CD4-positive, alpha-beta memory T cell (primary cell): ENCODE results near the gene HBZ. TPM values are rescaled to one million over a fixed set of nuclear protein-coding genes. Genes with fewer than 3 reads are reported as not detected.

ENCODE experiments used
- CTCF ChIA-PET: fragments of 350-600 bp; sonication (Branson Sonifier 250); formaldehyde crosslinking; loops from one replicate; lab custom pipeline; 2021; ENCODE audit warnings: inconsistent platforms; ENCODE audit not compliant: partially characterized antibody; lab: Charles Lee
- POLR2A ChIA-PET: fragments of 350-600 bp; sonication (Branson Sonifier 250); formaldehyde crosslinking; loops from one replicate; lab custom pipeline; 2021; ENCODE audit not compliant: partially characterized antibody; lab: Charles Lee
- DNase-seq, 5 donors: peaks; one replicate each; pipeline versions ENCODE4 v3.0.0 to v3.0.0-alpha.2; 2020 to 2022; ENCODE audit warnings: mixed read lengths in 1 of 5
- H3K27ac ChIP-seq: one replicate; pipeline ENCODE4 v1.7.0; 2013; ENCODE audit warnings: low read depth, low read length
- H3K27me3 ChIP-seq: 2 replicates; pipeline ENCODE4 v1.7.0; 2013; ENCODE audit warnings: mild to moderate bottlenecking, low read length, moderate library complexity; ENCODE audit not compliant: insufficient read depth
- H3K36me3 ChIP-seq: 2 replicates; pipeline ENCODE4 v1.7.0; 2013; ENCODE audit warnings: mild to moderate bottlenecking, low read length, moderate library complexity; ENCODE audit not compliant: insufficient read depth
- H3K4me1 ChIP-seq: 2 replicates; pipeline ENCODE4 v1.7.0; 2013; ENCODE audit warnings: mild to moderate bottlenecking, low read length, moderate library complexity; ENCODE audit not compliant: insufficient read depth
- H3K4me3 ChIP-seq, 2 donors: one replicate each; pipeline ENCODE4 v1.7.0; 2013; ENCODE audit warnings: low read length in 2 of 2, mild to moderate bottlenecking in 1 of 2
- H3K9me3 ChIP-seq, 2 donors: one replicate each; pipeline ENCODE4 v1.7.0; 2013; ENCODE audit warnings: low read length in 2 of 2, control low read depth in 1 of 2; ENCODE audit not compliant: control insufficient read depth in 1 of 2
- H3K27ac Mint-ChIP-seq, 7 donors: one replicate each; pipeline ENCODE4 v1.8.0; 2020 to 2021; ENCODE audit warnings: mixed read lengths in 7 of 7, mild to moderate bottlenecking in 6 of 7, inconsistent platforms in 3 of 7, moderate library complexity in 3 of 7
- H3K27me3 Mint-ChIP-seq, 2 donors: one replicate each; pipeline ENCODE4 v1.8.0; 2020 to 2021; ENCODE audit warnings: mixed read lengths in 2 of 2
- H3K36me3 Mint-ChIP-seq, 2 donors: one replicate each; pipeline ENCODE4 v1.8.0; 2020 to 2021; ENCODE audit warnings: mixed read lengths in 2 of 2, inconsistent platforms in 1 of 2, mild to moderate bottlenecking in 1 of 2
- H3K4me1 Mint-ChIP-seq, 4 donors: one replicate each; pipeline ENCODE4 v1.8.0; 2020 to 2021; ENCODE audit warnings: mixed read lengths in 4 of 4, mild to moderate bottlenecking in 1 of 4
- H3K4me3 Mint-ChIP-seq, 8 donors: one replicate each; pipeline ENCODE4 v1.8.0; 2020 to 2021; ENCODE audit warnings: mixed read lengths in 8 of 8, mild to moderate bottlenecking in 7 of 8, moderate library complexity in 6 of 8, inconsistent platforms in 3 of 8
- H3K9me3 Mint-ChIP-seq, 8 donors: one replicate each; pipeline ENCODE4 v1.8.0; 2020 to 2021; ENCODE audit warnings: mixed read lengths in 8 of 8, mild to moderate bottlenecking in 5 of 8, inconsistent platforms in 3 of 8, moderate library complexity in 1 of 8
- intact Hi-C: fragments of 100-400 bp; cut with micrococcal nuclease; formaldehyde crosslinking; loops from one replicate; pipeline ENCODE4 v1.15.1; 2023
- polyA plus RNA-seq, 2 donors: library from polyadenylated mRNA; unstranded; fragments of 300-500 nt; fragmentation: Illumina TruSeq; gene quantifications; one replicate each; pipeline ENCODE4 v1.2.3, GENCODE V29; 2021
- total RNA-seq, 2 experiments: library from RNA; stranded (reverse); gene quantifications; one replicate each; pipeline ENCODE4 v1.2.3, GENCODE V29; 2021

HBZ gene
- total and polyA plus RNA-seq, 4 experiments from 2014 or later, result not detected

- H3K27me3 Mint-ChIP-seq, result no peaks in the 10 kb centered on the region
- POLR2A ChIA-PET, result no interaction called here
- no peak overlapping the region for H3K4me3 Mint-ChIP-seq
- peaks cover 23 to 40% of the 10 kb centered on the region in 2 donors for H3K36me3 Mint-ChIP-seq
- Histone ChIP-seq H3K9me3 (no peaks in the 10 kb centered on the region), H3K36me3 (peaks cover 26% of the 10 kb centered on the region), H3K27me3 (no peaks in the 10 kb centered on the region), H3K4me3 (no peak overlapping the region), H3K27ac (no peak overlapping the region), H3K4me1 (no peaks in the 10 kb centered on the region)
- H3K9me3 Mint-ChIP-seq, result no peaks in the 10 kb centered on the region
- CTCF ChIA-PET, result interaction anchor here (1.4 kb wide), 1 partner anchor 49 kb away, joined by 6 read pairs; no protein-coding TSS in a partner anchor
- intact Hi-C loops, result no loop called here
- peaks cover 0 to 5% (median 1%) of the 10 kb centered on the region in 4 donors for H3K4me1 Mint-ChIP-seq
- H3K27ac Mint-ChIP-seq, result peak overlapping the region in 1 of 7 donors; percentile 25
- no peak for DNase-seq
These were observed 38.1 kb upstream of the HBZ start for GRCh38 chr16:114327-114726.

GRCh38 chr16:116015-116414, 36.4 kb upstream of the HBZ start:
- no peaks in the 10 kb centered on the region for H3K9me3 ChIP-seq
- Mint-ChIP-seq H3K36me3 (peaks cover 23 to 38% of the 10 kb centered on the region in 2 donors), H3K9me3 (no peaks in the 10 kb centered on the region), H3K4me3 (no peak overlapping the region), H3K27me3 (no peaks in the 10 kb centered on the region), H3K4me1 (peaks cover 0 to 5% (median 1%) of the 10 kb centered on the region in 4 donors), H3K27ac (no peak overlapping the region)
- CTCF ChIA-PET, result interaction anchor here (2.9 to 4.3 kb wide), 3 partner anchors 10 to 246 kb away, joined by 23 to 37 read pairs (median 23); partner anchors contain the start of gene HBQ1
- intact Hi-C loops, result no loop called here
- no peak overlapping the region for H3K4me3 ChIP-seq
- peaks cover 20% of the 10 kb centered on the region for H3K36me3 ChIP-seq
- no peaks in the 10 kb centered on the region for H3K27me3 ChIP-seq
- H3K27ac ChIP-seq, result no peak overlapping the region
- POLR2A ChIA-PET, result no interaction called here
- DNase-seq, result no peak
- no peaks in the 10 kb centered on the region for H3K4me1 ChIP-seq

GRCh38 chr16:117379-118365, 34.8 kb upstream of the HBZ start:
- no peak overlapping the region for H3K4me3 ChIP-seq
- H3K27ac Mint-ChIP-seq, result no peak overlapping the region
- CTCF ChIA-PET, result interaction anchor here (0.6 to 4.3 kb wide), 15 partner anchors 9 to 253 kb away, joined by 3 to 37 read pairs (median 4); partner anchors contain the start of genes HBQ1 and MRPL28
- peak; percentile 54 to 67 (median 60) for DNase-seq
- intact Hi-C loops, result no loop called here
- no peaks in the 10 kb centered on the region for H3K9me3 ChIP-seq
- H3K27me3 ChIP-seq, result no peaks in the 10 kb centered on the region
- no peak overlapping the region for H3K4me3 Mint-ChIP-seq
- H3K36me3 Mint-ChIP-seq, result peaks cover 19 to 28% of the 10 kb centered on the region in 2 donors
- no peaks in the 10 kb centered on the region for H3K9me3 Mint-ChIP-seq
- H3K27me3 Mint-ChIP-seq, result no peaks in the 10 kb centered on the region
- H3K27ac ChIP-seq, result no peak overlapping the region
- peaks cover 0 to 5% (median 1%) of the 10 kb centered on the region in 4 donors for H3K4me1 Mint-ChIP-seq
- POLR2A ChIA-PET, result no interaction called here
- no peaks in the 10 kb centered on the region for H3K4me1 ChIP-seq
- H3K36me3 ChIP-seq, result peaks cover 12% of the 10 kb centered on the region

GRCh38 chr16:118857-119256, 33.6 kb upstream of the HBZ start:
- Histone ChIP-seq H3K27ac (no peak overlapping the region), H3K36me3 (peaks cover 12% of the 10 kb centered on the region), H3K4me3 (no peak overlapping the region), H3K4me1 (no peaks in the 10 kb centered on the region), H3K27me3 (no peaks in the 10 kb centered on the region), H3K9me3 (no peaks in the 10 kb centered on the region)
- no peaks in the 10 kb centered on the region for H3K27me3 Mint-ChIP-seq
- intact Hi-C loops, result no loop called here
- H3K36me3 Mint-ChIP-seq, result peaks cover 17 to 26% of the 10 kb centered on the region in 2 donors
- peaks cover 0 to 5% (median 2%) of the 10 kb centered on the region in 4 donors for H3K4me1 Mint-ChIP-seq
- no peak overlapping the region for H3K4me3 Mint-ChIP-seq
- H3K27ac Mint-ChIP-seq, result peak overlapping the region in 1 of 7 donors; percentile 17
- DNase-seq, result no peak
- ChIA-PET POLR2A (no interaction called here), CTCF (interaction anchor here (0.9 to 4.3 kb wide), 6 partner anchors 10 to 243 kb away, joined by 3 to 37 read pairs (median 14); partner anchors contain the start of gene HBQ1)
- H3K9me3 Mint-ChIP-seq, result no peaks in the 10 kb centered on the region

GRCh38 chr16:119295-119694, 33.1 kb upstream of the HBZ start:
- H3K9me3 ChIP-seq, result no peaks in the 10 kb centered on the region
- no peak overlapping the region for H3K4me3 Mint-ChIP-seq
- intact Hi-C loops, result no loop called here
- H3K4me1 ChIP-seq, result no peaks in the 10 kb centered on the region
- no peaks in the 10 kb centered on the region for H3K27me3 ChIP-seq
- peaks cover 13 to 22% of the 10 kb centered on the region in 2 donors for H3K36me3 Mint-ChIP-seq
- H3K4me1 Mint-ChIP-seq, result peaks cover 0 to 5% (median 3%) of the 10 kb centered on the region in 4 donors
- POLR2A ChIA-PET, result no interaction called here
- CTCF ChIA-PET, result interaction anchor here (1.2 to 4.3 kb wide), 2 partner anchors 13 to 62 kb away, joined by 6 to 37 read pairs; no protein-coding TSS in a partner anchor
- no peak overlapping the region for H3K27ac Mint-ChIP-seq
- peaks cover 10% of the 10 kb centered on the region for H3K36me3 ChIP-seq
- no peak for DNase-seq
- no peak overlapping the region for H3K27ac ChIP-seq
- H3K4me3 ChIP-seq, result no peak overlapping the region
- H3K9me3 Mint-ChIP-seq, result no peaks in the 10 kb centered on the region
- no peaks in the 10 kb centered on the region for H3K27me3 Mint-ChIP-seq

GRCh38 chr16:119835-120491, 32.5 kb upstream of the HBZ start:
- ChIA-PET CTCF (interaction anchor here (1.2 to 4.3 kb wide), 2 partner anchors 14 to 62 kb away, joined by 6 to 37 read pairs; no protein-coding TSS in a partner anchor), POLR2A (no interaction called here)
- H3K27ac Mint-ChIP-seq, result peak overlapping the region in 2 of 7 donors; percentile 29 to 60
- no peaks in the 10 kb centered on the region for H3K9me3 ChIP-seq
- H3K36me3 ChIP-seq, result peaks cover 7% of the 10 kb centered on the region
- no peaks in the 10 kb centered on the region for H3K4me1 ChIP-seq
- intact Hi-C loops, result no loop called here
- no peaks in the 10 kb centered on the region for H3K27me3 Mint-ChIP-seq
- no peaks in the 10 kb centered on the region for H3K27me3 ChIP-seq
- no peak for DNase-seq
- no peak overlapping the region for H3K4me3 Mint-ChIP-seq
- H3K4me1 Mint-ChIP-seq, result peaks cover 0 to 5% (median 3%) of the 10 kb centered on the region in 4 donors
- H3K9me3 Mint-ChIP-seq, result no peaks in the 10 kb centered on the region
- H3K36me3 Mint-ChIP-seq, result peaks cover 9 to 18% of the 10 kb centered on the region in 2 donors
- no peak overlapping the region for H3K4me3 ChIP-seq
- H3K27ac ChIP-seq, result no peak overlapping the region
